A549 (cell line): ENCODE data around the gene PNPLA2. TPM values are rescaled to one million over a fixed set of nuclear protein-coding genes. Genes with fewer than 3 reads are reported as not detected.
A peak's percentile ranks its signal among the peaks of the same experiment; 100 is the strongest.

ENCODE experiments used
- ATAC-seq, 2 experiments: fragments of 200-7000 bp in 1 of 2; fragments of >200 bp in 1 of 2; cut with Nextera tagmentation in 1 of 2; cut with Tn5 transposase in 1 of 2; 3 replicates each; pipeline versions ENCODE4 v1.8.0 to v1.9.1; 2018 to 2020; ENCODE audit warnings: mild to moderate bottlenecking in 1 of 2, moderate library complexity in 1 of 2
- CTCF ChIA-PET: fragments of 300-600 bp; sonication (Branson Sonifier 250); formaldehyde crosslinking; extraction: SDS; loops from one replicate; lab custom pipeline; 2021; ENCODE audit warnings: antibody characterized with exemption, inconsistent platforms; lab: Yijun Ruan, JAX
- POLR2A ChIA-PET: fragments of 350-600 bp; formaldehyde crosslinking; extraction: SDS; loops from one replicate; lab custom pipeline; 2021; ENCODE audit warnings: antibody characterized with exemption, inconsistent platforms; lab: Yijun Ruan, JAX
- DNase-seq, 2 experiments: peaks; one replicate each; pipeline versions ENCODE4 v3.0.0 to v3.0.0-alpha.2; 2011 to 2016; ENCODE audit warnings: low read depth in 1 of 2, low spot score in 1 of 2
- FAIRE-seq: peaks from 2 replicates; lab custom pipeline; 2011; peaks lifted over from hg19 to GRCh38; lab: Jason Lieb, UNC
- H3K27ac ChIP-seq, 2 experiments: fragments of >200 bp; sonication (Bioruptor Twin); formaldehyde crosslinking; 3 replicates each; pipeline ENCODE4 v1.5.1; 2016 to 2017
- H3K4me1 ChIP-seq: fragments of >200 bp; sonication (Bioruptor Twin); formaldehyde crosslinking; 3 replicates; pipeline ENCODE4 v1.6.1; 2016
- H3K4me2 ChIP-seq: fragments of >200 bp; sonication (Bioruptor Twin); formaldehyde crosslinking; 3 replicates; pipeline ENCODE4 v1.6.1; 2016
- H3K4me3 ChIP-seq: fragments of >200 bp; sonication (Bioruptor Twin); formaldehyde crosslinking; 3 replicates; pipeline ENCODE4 v1.5.1; 2016
- H3K9me3 ChIP-seq: fragments of >200 bp; sonication (Bioruptor Twin); formaldehyde crosslinking; 3 replicates; pipeline ENCODE4 v1.6.1; 2016
- CBX2 ChIP-seq: fragments of 200-600 bp; sonication (generic); IDR thresholded peaks from 2 replicates; pipeline ENCODE4 v1.6.1; 2016; ENCODE audit warnings: low read depth, mild to moderate bottlenecking, borderline replicate concordance
- ELK1 ChIP-seq: fragments of 150-350 bp; IDR thresholded peaks from 2 replicates; pipeline ENCODE4 v1.6.1; 2014; ENCODE audit warnings: low read depth, mild to moderate bottlenecking, low read length
- ESRRA ChIP-seq: fragments of 150-350 bp; IDR thresholded peaks from 2 replicates; pipeline ENCODE4 v1.6.1; 2014; ENCODE audit warnings: mild to moderate bottlenecking, low read length, borderline replicate concordance
- FOSB ChIP-seq: fragments of 250-450 bp; sonication (Bioruptor Pico); IDR thresholded peaks from 2 replicates; pipeline ENCODE4 v1.5.0; 2020; ENCODE audit warnings: mild to moderate bottlenecking, moderate library complexity
- FOXS1 ChIP-seq: fragments of 250-450 bp; sonication (Bioruptor Pico); IDR thresholded peaks from 2 replicates; pipeline ENCODE4 v1.5.0; 2020; ENCODE audit warnings: mild to moderate bottlenecking, moderate library complexity
- JUN ChIP-seq, 2 experiments: fragments of >200 bp; sonication (Bioruptor Twin); formaldehyde crosslinking; IDR thresholded peaks; 2 replicates in 1 of 2; 3 replicates in 1 of 2; pipeline ENCODE4 v1.6.1; 2016 to 2017
- KDM5A ChIP-seq: fragments of 200-600 bp; sonication (generic); IDR thresholded peaks from 2 replicates; pipeline ENCODE4 v1.6.1; 2016; ENCODE audit warnings: antibody characterized with exemption, mild to moderate bottlenecking
- POLR2AphosphoS2 ChIP-seq: conservative IDR thresholded peaks from 2 replicates; pipeline ENCODE4 v1.6.1; 2012; ENCODE audit warnings: low read length, improper control_type of control experiment, inconsistent platforms
- RAD21 ChIP-seq, 2 experiments: fragments of >200 bp in 1 of 2; sonication (Bioruptor Twin) in 1 of 2; formaldehyde crosslinking in 1 of 2; IDR thresholded peaks in 1 of 2; conservative IDR thresholded peaks in 1 of 2; 2 replicates in 1 of 2; 3 replicates in 1 of 2; pipeline ENCODE4 v1.6.1; 2012 to 2018; ENCODE audit warnings: inconsistent platforms in 1 of 2
- SMC3 ChIP-seq: fragments of >200 bp; sonication (Bioruptor Twin); formaldehyde crosslinking; IDR thresholded peaks from 3 replicates; pipeline ENCODE4 v1.6.1; 2018; ENCODE audit warnings: inconsistent platforms
- WGBS: methylation state at CpG from one replicate; pipeline ENCODE4 v1.1.6; 2017; ENCODE audit errors: missing lambda C conversion rate; 5-methylcytosine and 5-hydroxymethylcytosine counted together
- polyA plus RNA-seq, 4 experiments: library from polyadenylated mRNA; depleted of rRNA in 3 of 4; stranded (reverse); fragments of >200 nt; fragmentation: RNase III in 1 of 4; extraction: RNeasy Plus Mini Kit Qiagen cat#74134 plus additional on column Dnase treatment in 1 of 4; gene quantifications; 2 replicates in 3 of 4; 3 replicates in 1 of 4; pipeline ENCODE4 v1.2.3, GENCODE V29; 2011 to 2017
- TF ChIP-seq, protein P1 (sequence below): IDR thresholded peaks from 2 replicates; pipeline ENCODE4 v1.6.1; 2012
- TF ChIP-seq, protein P2 (sequence below): fragments of 250-450 bp; sonication (Bioruptor Pico); IDR thresholded peaks from 2 replicates; pipeline ENCODE4 v1.5.0; 2021; ENCODE audit warnings: mild to moderate bottlenecking, moderate library complexity, borderline replicate concordance

PNPLA2 gene
- polyA plus RNA-seq, 2 of the 4 experiments (the other 2 are of a cell fraction) = 13.2 to 25.4 TPM

DNA sequence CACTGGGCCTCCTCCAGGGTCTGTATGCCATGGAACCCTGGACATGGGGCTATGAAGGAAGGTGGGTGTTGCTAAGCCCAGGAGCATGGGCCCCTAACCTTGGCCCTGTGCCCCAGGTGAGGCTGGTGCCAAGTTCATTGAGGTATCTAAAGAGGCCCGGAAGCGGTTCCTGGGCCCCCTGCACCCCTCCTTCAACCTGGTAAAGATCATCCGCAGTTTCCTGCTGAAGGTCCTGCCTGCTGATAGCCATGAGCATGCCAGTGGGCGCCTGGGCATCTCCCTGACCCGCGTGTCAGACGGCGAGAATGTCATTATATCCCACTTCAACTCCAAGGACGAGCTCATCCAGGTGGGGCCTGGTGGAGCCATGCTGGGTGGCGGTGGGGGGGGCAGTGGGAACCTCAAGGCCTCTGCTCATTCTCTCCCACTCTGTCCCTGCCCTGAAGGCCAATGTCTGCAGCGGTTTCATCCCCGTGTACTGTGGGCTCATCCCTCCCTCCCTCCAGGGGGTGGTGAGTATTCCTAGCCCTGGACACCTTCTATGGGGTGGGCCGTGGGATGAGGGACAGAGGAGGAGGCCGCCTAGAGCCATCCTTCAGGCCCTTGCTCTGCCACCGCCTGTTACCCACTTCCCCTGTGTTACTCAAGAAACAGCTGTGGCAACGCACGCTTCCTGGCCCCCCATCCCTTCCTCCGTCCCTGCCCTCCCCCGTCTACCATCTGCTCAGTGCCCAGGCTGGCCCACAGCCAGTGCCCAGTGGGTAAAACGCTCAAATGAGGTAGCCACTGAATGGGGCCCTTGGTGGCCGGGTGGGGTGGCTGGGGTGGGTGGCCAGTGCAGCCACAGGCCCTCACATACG lies 3.0 kb downstream of the PNPLA2 start:
- TF ChIP-seq, protein P1, sequence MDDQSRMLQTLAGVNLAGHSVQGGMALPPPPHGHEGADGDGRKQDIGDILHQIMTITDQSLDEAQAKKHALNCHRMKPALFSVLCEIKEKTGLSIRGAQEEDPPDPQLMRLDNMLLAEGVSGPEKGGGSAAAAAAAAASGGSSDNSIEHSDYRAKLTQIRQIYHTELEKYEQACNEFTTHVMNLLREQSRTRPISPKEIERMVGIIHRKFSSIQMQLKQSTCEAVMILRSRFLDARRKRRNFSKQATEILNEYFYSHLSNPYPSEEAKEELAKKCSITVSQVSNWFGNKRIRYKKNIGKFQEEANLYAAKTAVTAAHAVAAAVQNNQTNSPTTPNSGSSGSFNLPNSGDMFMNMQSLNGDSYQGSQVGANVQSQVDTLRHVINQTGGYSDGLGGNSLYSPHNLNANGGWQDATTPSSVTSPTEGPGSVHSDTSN = 0 out of 2 replicates have a peak, but pooled peaks have one; percentile 1
- TF ChIP-seq JUN (IDR thresholded peaks at IDR 0.05) (peak in 1 of 2 experiments; percentile 24; a peak in 1 of 5 replicates), FOSB (CRISPR knock-in tag) (no peak)
- POLR2A ChIA-PET = interaction anchor here (0.7 to 1.2 kb wide), 3 partner anchors 12 to 13 kb away, joined by 3 to 4 read pairs (median 3); no protein-coding TSS in a partner anchor
- Histone ChIP-seq H3K9me3 (no peaks in the 10 kb centered on the region), H3K27ac (peak overlapping the region; percentile 63 to 90; a peak in 5 of 6 replicates), H3K4me1 (peaks cover 56% of the 10 kb centered on the region), H3K4me2 (peak overlapping the region; percentile 97), H3K4me3 (no peak overlapping the region)
- ATAC-seq (no peak), FAIRE-seq (no peak), DNase-seq (no peak)
- WGBS = 82% methylated on average over 16 of the region's 22 CpGs
- CTCF ChIA-PET = interaction anchor here (1.0 to 1.8 kb wide), 5 partner anchors 9 to 20 kb away, joined by 3 to 10 read pairs (median 4); partner anchors contain the start of gene CD151

- CTCF ChIA-PET = interaction anchor here (0.7 to 1.8 kb wide), 3 partner anchors 9 to 20 kb away, joined by 3 to 4 read pairs (median 4); partner anchors contain the start of gene CD151
- POLR2A ChIA-PET = interaction anchor here (1.6 kb wide), 1 partner anchor 11 kb away, joined by 4 read pairs; no protein-coding TSS in a partner anchor
- ATAC-seq = no peak
- Histone ChIP-seq H3K4me1 (peaks cover 61% of the 10 kb centered on the region), H3K9me3 (no peaks in the 10 kb centered on the region), H3K4me2 (no peak overlapping the region), H3K4me3 (no peak overlapping the region), H3K27ac (no peak overlapping the region)
- whole genome bisulfite sequencing = 94% methylated on average over 26 of the region's 53 CpGs
- TF ChIP-seq, protein P1 = peak; percentile 53; the same call in 1 of the 2 replicates
- TF ChIP-seq KDM5A = no peak
- DNase-seq = no peak
- no peak for FAIRE-seq
Measured at GRCh38 chr11:823441-824291, 5.0 kb downstream of the PNPLA2 start.

DNA sequence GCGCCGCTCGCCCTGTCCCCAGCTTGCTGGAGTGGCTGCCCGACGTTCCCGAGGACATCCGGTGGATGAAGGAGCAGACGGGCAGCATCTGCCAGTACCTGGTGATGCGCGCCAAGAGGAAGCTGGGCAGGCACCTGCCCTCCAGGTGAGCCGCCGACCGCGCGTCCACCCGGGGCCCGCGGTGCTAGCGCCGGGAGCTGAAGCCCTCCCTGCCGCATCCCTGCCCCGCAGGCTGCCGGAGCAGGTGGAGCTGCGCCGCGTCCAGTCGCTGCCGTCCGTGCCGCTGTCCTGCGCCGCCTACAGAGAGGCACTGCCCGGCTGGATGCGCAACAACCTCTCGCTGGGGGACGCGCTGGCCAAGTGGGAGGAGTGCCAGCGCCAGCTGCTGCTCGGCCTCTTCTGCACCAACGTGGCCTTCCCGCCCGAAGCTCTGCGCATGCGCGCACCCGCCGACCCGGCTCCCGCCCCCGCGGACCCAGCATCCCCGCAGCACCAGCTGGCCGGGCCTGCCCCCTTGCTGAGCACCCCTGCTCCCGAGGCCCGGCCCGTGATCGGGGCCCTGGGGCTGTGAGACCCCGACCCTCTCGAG lies 5.7 kb downstream of the PNPLA2 start:
- Histone ChIP-seq H3K4me1 (peaks cover 57% of the 10 kb centered on the region), H3K27ac (no peak overlapping the region), H3K4me2 (no peak overlapping the region), H3K4me3 (no peak overlapping the region), H3K9me3 (no peaks in the 10 kb centered on the region)
- TF ChIP-seq ELK1 = no peak
- no peak for TF ChIP-seq POLR2AphosphoS2
- no peak for TF ChIP-seq SMC3
- no peak for TF ChIP-seq RAD21 (conservative IDR thresholded peaks at IDR 0.05 in 1 of 2, IDR thresholded peaks at IDR 0.05 in 1 of 2)
- TF ChIP-seq, protein P2, sequence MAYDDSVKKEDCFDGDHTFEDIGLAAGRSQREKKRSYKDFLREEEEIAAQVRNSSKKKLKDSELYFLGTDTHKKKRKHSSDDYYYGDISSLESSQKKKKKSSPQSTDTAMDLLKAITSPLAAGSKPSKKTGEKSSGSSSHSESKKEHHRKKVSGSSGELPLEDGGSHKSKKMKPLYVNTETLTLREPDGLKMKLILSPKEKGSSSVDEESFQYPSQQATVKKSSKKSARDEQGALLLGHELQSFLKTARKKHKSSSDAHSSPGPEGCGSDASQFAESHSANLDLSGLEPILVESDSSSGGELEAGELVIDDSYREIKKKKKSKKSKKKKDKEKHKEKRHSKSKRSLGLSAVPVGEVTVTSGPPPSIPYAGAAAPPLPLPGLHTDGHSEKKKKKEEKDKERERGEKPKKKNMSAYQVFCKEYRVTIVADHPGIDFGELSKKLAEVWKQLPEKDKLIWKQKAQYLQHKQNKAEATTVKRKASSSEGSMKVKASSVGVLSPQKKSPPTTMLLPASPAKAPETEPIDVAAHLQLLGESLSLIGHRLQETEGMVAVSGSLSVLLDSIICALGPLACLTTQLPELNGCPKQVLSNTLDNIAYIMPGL (CRISPR knock-in tag) = no peak
- no peak for TF ChIP-seq KDM5A
- TF ChIP-seq CBX2 = no peak
- no peak for TF ChIP-seq ESRRA
- no peak for TF ChIP-seq FOXS1 (CRISPR knock-in tag)
- TF ChIP-seq FOSB (CRISPR knock-in tag) = no peak
- ATAC-seq (no peak), DNase-seq (no peak), FAIRE-seq (no peak)
- POLR2A ChIA-PET = interaction anchor here (1.6 kb wide), 1 partner anchor 10 kb away, joined by 4 read pairs; no protein-coding TSS in a partner anchor
- WGBS = 95% methylated on average over 43 of the region's 59 CpGs
- CTCF ChIA-PET = interaction anchor here (0.7 to 1.5 kb wide), 3 partner anchors 10 to 19 kb away, joined by 3 to 6 read pairs (median 4); no protein-coding TSS in a partner anchor
